GM18873 (cell line): ENCODE measurements around the gene USP28.
"Not testable (repeated sequence)": the region's sequence is repeated elsewhere in the genome, so short reads cannot be mapped to it uniquely, and the experiment has no call there.

Experiments used
- ATAC-seq: cut with Tn5 transposase; IDR thresholded peaks from one replicate; pipeline ENCODE4 v1.9.1; 2021; ENCODE audit warnings: mild to moderate bottlenecking, moderate library complexity, moderate number of reproducible peaks; ENCODE audit not compliant: unreplicated experiment, low FRiP score

The USP28 gene, protein sequence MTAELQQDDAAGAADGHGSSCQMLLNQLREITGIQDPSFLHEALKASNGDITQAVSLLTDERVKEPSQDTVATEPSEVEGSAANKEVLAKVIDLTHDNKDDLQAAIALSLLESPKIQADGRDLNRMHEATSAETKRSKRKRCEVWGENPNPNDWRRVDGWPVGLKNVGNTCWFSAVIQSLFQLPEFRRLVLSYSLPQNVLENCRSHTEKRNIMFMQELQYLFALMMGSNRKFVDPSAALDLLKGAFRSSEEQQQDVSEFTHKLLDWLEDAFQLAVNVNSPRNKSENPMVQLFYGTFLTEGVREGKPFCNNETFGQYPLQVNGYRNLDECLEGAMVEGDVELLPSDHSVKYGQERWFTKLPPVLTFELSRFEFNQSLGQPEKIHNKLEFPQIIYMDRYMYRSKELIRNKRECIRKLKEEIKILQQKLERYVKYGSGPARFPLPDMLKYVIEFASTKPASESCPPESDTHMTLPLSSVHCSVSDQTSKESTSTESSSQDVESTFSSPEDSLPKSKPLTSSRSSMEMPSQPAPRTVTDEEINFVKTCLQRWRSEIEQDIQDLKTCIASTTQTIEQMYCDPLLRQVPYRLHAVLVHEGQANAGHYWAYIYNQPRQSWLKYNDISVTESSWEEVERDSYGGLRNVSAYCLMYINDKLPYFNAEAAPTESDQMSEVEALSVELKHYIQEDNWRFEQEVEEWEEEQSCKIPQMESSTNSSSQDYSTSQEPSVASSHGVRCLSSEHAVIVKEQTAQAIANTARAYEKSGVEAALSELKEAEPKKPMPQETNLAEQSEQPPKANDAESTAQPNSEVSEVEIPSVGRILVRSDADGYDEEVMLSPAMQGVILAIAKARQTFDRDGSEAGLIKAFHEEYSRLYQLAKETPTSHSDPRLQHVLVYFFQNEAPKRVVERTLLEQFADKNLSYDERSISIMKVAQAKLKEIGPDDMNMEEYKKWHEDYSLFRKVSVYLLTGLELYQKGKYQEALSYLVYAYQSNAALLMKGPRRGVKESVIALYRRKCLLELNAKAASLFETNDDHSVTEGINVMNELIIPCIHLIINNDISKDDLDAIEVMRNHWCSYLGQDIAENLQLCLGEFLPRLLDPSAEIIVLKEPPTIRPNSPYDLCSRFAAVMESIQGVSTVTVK

GRCh38 chr11:113875234-113876073, at the start of gene USP28:
Gene USP28 (minus strand): TSS chr11:113875572. CDS start chr11:113875501, 71 bp downstream.
- ATAC-seq, result peak; percentile 69

GRCh38 chr11:113923572-113923971, 48.2 kb upstream of the USP28 start:
- ATAC-seq, result no peak

DNA sequence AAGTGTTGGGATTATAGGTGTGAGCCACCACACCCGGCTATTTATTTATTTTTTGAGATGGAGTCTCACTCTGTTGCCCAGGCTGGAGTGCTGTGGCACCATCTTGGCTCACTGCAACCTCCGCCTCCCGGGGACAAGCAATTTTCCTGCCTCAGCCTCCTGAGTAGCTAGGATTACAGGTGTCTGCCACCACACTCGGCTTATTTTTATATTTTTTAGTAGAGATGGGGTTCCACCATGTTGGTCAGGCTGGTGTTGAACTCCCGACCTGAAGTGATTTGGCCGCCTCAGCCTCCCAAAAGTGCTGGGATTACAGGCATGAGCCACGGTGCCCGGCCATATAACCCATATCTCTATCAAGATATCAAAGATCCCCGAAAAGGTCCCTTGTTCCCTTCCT, 36.1 kb upstream of the USP28 start:
- not testable (repeated sequence) for ATAC-seq

DNA sequence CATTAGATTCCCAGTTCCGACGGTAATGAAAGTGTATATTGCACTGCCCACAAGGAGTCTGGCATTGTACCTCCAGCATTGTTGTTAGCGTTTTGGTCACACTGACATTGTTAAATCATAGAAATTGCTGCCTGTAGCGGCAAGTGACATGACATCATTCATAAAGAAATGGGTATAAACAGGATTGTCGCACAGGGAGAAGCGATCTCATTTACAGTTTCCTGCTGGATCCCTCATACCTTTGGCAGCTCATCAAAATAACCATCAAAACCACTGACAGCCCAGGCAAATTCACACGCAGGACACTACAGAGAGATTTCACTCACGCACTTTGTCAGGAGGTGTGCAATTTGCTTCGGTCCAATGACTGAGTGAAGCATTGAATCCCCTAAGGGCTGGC, 32.7 kb upstream of the USP28 start:
- no peak for ATAC-seq

- no peak for ATAC-seq
Measured at GRCh38 chr11:113907681-113908080, 32.3 kb upstream of the USP28 start.

DNA sequence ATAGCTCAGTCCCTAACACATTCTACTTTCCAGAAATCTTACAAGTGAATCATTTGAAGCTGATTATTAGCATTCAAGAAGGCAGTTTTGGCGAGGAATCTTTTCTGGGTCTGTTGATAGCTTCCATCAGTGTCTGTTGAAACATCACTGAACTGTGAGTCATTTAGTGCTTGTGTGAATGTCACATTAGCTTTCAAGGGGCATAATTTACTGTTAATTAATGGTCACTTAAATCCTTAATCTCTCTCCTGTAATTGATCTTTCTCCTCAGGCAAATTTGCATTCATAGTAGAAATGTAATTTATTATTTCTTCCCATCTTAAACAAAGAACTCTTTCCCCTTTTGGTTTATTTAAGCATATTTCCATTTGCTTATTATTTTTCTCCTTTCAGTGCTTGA, 31.8 kb upstream of the USP28 start:
- no peak for ATAC-seq

DNA sequence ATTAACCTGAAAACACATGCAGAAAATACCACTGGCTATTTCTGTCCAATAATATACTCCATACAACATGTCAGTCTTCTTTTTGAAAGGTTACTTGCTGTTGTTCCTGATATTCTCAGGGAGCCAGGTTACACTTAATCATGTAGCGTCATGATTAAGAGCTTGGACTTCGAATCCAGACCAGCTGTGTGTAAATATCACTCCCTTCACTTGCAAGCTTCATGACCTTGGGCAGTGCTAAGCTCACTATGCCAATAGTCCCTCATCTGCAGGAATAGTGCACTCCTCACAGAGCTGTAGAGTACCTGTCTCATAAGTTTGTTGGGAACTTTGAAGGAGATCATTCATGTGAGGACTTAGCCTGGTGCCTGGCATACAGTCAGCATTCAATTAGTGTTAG, 31.1 kb upstream of the USP28 start:
- no peak for ATAC-seq

DNA sequence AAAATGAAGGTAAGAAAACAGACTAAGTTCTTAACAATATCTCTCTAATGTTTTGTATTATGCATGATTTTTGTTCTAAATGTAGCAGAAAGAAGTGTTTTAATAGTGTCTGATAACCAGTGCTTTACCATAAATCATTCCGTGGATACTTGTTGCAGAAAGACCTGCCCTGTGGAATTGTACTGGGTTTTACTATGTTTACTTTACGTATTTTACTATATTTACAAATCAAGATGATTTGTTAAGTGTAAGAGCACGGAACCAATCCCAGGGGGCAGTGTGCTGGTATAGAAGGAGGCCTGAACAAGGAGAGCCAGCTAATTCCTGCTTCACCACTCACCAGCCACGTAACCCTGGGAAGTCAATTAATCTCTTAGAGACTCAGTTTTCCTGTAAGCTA, 30.7 kb upstream of the USP28 start:
- no peak for ATAC-seq

DNA sequence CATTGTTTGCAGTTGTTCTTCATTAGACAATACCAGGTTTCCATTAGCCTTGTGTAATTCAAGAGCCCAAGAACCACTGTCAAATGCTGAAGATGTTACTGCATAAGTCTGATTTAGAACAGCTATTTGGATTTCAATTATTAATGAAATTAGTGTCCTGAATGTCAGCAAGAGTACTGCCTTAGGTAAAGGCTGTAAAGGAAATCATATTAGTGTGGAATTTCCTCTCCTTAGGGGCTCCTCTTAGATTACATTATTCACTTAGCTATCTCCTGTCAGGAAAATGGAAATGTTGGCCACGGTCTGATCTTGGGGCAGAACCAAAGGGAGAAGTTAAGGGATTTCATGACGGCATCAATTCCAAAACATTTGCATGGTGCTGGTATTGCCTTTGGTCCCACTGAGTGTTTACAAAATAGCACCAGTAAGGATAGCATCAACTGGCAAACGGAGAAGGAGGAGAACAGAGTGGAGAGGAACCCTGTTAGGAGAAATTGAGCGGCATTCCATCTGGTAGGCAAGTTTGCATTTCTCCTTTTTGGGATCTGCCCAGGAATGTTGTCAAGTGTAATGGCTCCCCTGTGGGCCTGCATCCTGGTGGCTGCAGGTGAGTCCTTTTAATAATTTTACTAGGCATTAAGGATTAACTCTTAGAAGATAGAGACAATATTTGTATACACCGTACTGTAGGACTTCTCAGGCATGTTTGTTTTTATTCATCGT, 29.2 kb upstream of the USP28 start, which contains the start of gene HTR3B:
Gene HTR3B, plus strand, starts transcription at position 418 of the 723 bp plus-strand sequence. Its CDS starts 138 bp downstream, at position 556.
- no peak for ATAC-seq

GRCh38 chr11:113901141-113901540, 25.8 kb upstream of the USP28 start:
- ATAC-seq, result no peak

DNA sequence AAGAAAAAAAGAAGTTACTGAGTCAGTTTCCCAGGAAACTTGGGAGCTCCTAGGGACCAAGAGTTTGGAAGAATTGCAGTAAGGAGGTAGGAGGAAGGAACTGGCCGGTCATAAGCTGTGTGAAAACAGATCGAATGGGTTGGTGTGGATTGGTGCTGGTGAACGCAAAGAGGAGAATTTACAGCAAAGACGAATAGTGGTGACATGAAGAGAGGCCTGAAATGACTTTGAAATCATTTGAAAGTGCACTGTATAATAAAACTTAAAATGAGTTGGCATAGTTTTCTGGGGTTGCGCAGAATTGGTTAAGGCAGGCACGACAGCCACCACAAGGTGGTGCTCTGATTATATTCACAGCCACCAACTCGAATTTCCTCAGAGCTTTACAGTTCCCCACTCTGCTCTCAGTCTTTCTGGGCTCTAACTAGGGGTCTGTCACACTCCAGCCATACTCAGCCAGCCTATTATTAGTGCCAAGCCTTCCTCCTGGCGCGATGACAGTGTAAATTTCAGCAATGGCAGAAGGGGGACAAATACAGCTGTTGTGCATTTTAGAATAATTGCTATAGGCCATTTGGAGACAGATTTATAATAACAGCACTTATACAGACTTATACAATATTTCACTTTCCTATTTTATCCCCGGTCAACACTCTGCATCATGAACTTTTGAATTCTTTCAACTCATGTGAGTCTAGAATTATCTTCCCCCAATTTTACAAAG, 20.9 kb upstream of the USP28 start:
- ATAC-seq, result no peak

DNA sequence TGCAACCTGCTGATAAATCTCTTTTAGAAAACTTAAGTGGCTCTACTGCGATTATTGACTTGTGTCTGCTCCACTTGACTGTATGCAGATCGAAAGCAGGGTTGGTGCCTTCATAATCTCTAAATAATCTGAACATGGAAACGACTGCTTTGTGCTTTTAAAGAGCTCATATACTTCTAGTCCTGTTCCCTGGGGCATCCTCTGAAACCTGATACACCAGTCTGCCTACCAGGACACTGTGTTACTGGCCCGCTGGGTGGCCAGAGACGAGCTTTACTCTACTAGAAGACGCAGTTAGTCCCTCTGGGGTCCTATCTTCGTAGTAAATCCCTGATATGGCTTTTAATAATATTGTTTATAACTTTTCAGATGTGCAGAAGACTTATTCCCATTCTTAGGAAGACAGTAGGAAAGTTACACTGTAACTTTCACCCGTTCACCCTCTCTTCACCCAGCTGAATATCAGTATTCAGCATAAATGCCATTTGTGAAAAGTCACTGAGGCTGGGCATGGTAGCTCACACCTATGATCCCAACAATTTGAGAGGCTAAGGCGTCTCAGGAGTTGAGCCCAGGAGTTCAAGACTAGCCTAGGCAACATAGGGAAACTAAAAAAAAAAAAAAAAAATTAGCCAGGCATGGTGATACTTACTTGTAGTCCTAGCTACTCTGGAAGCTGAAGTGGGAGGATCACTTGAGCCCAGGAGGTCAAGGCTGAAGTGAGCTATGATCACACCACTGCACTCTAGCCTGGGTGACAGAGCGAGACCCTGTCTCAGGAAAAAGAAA, 20.2 kb upstream of the USP28 start:
- ATAC-seq, result no peak

DNA sequence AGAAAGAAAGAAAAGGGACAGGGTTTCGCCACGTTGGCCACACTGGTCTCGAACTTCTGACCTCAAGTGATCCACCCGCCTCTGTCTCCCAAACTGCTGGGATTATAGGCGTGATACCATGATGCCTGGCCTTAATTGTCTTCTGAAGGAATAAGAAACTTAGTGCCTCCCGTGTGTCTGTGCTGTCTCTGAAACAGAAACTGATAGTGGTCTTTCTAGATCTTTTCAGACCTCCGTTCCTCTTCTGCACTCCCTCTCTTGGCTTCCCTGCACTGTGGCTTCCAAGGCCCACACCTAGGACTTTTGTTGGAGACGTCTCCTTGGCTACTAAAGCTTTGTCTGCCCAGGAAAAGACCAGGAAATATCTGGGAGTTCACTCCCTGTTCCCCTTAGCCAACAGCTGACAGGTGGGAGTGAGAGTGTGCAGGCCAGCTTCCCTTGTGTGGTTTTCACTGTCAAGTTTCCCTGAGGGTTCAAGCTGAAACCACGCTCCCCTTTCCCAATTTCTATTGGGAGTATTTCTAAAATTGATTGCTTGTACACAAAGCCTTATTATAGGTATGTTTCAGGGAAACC, 19.1 kb upstream of the USP28 start:
- ATAC-seq, result no peak

GRCh38 chr11:113888848-113889247, 13.5 kb upstream of the USP28 start:
- no peak for ATAC-seq

- no peak for ATAC-seq
Measured at GRCh38 chr11:113885897-113886296, 10.5 kb upstream of the USP28 start.

GRCh38 chr11:113884361-113884836, 9.0 kb upstream of the USP28 start:
- ATAC-seq, result no peak

DNA sequence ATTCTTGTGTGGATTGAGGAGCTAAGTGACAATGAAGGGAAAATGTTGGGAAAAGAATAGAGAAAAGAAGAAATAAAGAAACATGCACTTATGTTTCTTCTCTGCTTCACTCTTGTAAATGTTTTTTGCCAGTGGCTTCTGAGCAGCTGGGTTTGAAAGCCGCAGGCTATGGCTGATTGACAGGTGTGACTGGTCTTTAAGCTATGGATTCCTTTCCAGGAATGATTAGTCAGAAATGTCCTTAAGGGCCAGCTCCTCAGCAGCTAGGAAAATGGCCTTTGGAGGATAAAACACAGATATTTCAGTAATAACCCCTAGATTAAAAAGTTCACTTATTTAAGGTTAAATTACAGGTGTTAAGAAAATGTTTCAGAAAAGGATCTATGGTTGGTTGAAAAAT, 6.5 kb upstream of the USP28 start:
- ATAC-seq, result no peak
